HG02973 (cell line): ENCODE measurements around the gene DTWD2.

Experiments
- ATAC-seq: cut with Tn5 transposase; IDR thresholded peaks from one replicate; pipeline ENCODE4 v1.9.1; 2021; ENCODE audit warnings: moderate library complexity; ENCODE audit not compliant: unreplicated experiment

DTWD2 gene

DNA sequence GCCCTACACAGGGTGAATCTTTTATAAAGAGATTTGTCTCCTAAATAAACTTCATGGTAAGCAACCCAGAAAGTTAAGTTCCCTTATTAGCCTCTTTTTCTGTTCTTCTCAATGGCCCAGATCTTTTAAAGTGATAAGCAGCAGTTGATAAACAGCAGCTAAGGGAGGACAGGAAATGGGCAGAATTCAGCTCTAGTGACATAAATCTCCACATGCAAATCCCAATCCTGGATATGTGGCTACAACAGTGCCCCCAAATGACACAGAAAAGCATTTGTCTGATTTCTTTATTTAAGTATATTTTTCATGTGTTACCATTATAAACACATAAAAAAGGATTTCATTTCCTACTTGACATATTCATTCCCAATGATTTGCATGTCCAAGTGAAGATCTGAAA, 199.0 kb downstream of the DTWD2 start:
- ATAC-seq = no peak

DNA sequence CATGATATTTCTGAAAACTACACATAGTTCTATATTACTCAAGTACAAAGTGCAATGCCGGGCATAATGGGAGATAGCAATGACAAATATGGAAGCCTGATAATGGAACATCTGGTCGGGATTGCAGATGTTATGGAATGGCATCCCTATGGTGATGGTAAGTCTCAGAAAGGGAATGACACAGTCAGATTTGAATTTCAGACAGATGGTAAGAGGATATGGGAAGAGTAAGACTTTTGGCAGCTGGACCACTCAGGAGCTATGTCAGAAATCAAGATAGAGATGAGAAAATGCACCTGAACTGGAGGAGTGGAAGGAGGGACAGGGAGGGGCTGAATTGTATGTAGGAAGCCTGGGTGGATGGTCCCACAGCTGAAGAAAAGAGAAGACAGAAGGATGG, 200.0 kb downstream of the DTWD2 start:
- no peak for ATAC-seq
